Measurements from ENCODE around the gene CEP57L1.

- TF ChIP-seq CTCF (IDR thresholded peaks at IDR 0.05) = no peak
- no peak for TF ChIP-seq POLR2A (IDR thresholded peaks at IDR 0.05)
Measured at GRCh38 chr6:109102762-109103161, 7.5 kb downstream of the CEP57L1 start.

Data from body of pancreas (tissue), 4 donors.